DND-41 (cell line): ENCODE measurements around the gene TOR2A.

Experiments
- ATAC-seq: fragments of 200-7000 bp; cut with Tn5 transposase; 3 replicates; pipeline ENCODE4 v1.9.1; 2021; ENCODE audit warnings: low read depth; ENCODE audit not compliant: insufficient read depth
- DNase-seq: peaks from one replicate; pipeline ENCODE4 v3.0.0-alpha.2; 2020
- H2AFZ ChIP-seq: 2 replicates; pipeline ENCODE4 v1.6.0; 2012; ENCODE audit warnings: low read depth, low read length
- H3K27ac ChIP-seq: 2 replicates; pipeline ENCODE4 v1.5.1; 2012; ENCODE audit warnings: low read length, inconsistent platforms
- H3K27me3 ChIP-seq: fragments of 200-600 bp; sonication (generic); 2 replicates; pipeline ENCODE4 v1.6.0; 2012; ENCODE audit warnings: low read length, mild to moderate bottlenecking, inconsistent platforms; ENCODE audit not compliant: insufficient read depth, poor library complexity
- H3K36me3 ChIP-seq: 2 replicates; pipeline ENCODE4 v1.5.1; 2012; ENCODE audit warnings: low read length, inconsistent platforms; ENCODE audit not compliant: insufficient read depth
- H3K4me1 ChIP-seq: 2 replicates; pipeline ENCODE4 v1.5.1; 2012; ENCODE audit warnings: mild to moderate bottlenecking, low read length; ENCODE audit not compliant: insufficient read depth
- H3K4me2 ChIP-seq: 2 replicates; pipeline ENCODE4 v1.6.0; 2012; ENCODE audit warnings: mild to moderate bottlenecking, moderate library complexity, low read length, inconsistent platforms; ENCODE audit not compliant: insufficient read depth
- H3K4me3 ChIP-seq, 2 experiments: fragments of 200-600 bp in 1 of 2; shearing (Covaris generic) in 1 of 2; 2 replicates each; pipeline ENCODE4 v1.5.1; 2012 to 2016; ENCODE audit warnings: inconsistent platforms in 2 of 2, low read length in 2 of 2, mild to moderate bottlenecking in 2 of 2, low read depth in 1 of 2, moderate library complexity in 1 of 2
- H3K79me2 ChIP-seq: 2 replicates; pipeline ENCODE4 v1.6.0; 2012; ENCODE audit warnings: low read length, inconsistent platforms; ENCODE audit not compliant: insufficient read depth
- H3K9ac ChIP-seq: 2 replicates; pipeline ENCODE4 v1.6.0; 2012; ENCODE audit warnings: low read depth, mild to moderate bottlenecking, inconsistent platforms, low read length, moderate library complexity
- H3K9me3 ChIP-seq: 2 replicates; pipeline ENCODE4 v1.5.1; 2012; ENCODE audit warnings: low read length, moderate library complexity, mild to moderate bottlenecking, inconsistent platforms; ENCODE audit not compliant: insufficient read depth, severe bottlenecking
- H4K20me1 ChIP-seq: 2 replicates; pipeline ENCODE4 v1.6.0; 2012; ENCODE audit warnings: low read length; ENCODE audit not compliant: insufficient read depth
- CTCF ChIP-seq: IDR thresholded peaks from 2 replicates; pipeline ENCODE4 v1.5.1; 2012; ENCODE audit warnings: borderline replicate concordance, low read length, moderate library complexity, mild to moderate bottlenecking; ENCODE audit not compliant: poor library complexity, severe bottlenecking; ENCODE audit errors: extremely low read depth
- EZH2 ChIP-seq: IDR thresholded peaks from 3 replicates; pipeline ENCODE4 v1.6.1; 2012; ENCODE audit warnings: borderline replicate concordance, low read depth, mild to moderate bottlenecking, moderate library complexity, low read length, inconsistent platforms; ENCODE audit not compliant: severe bottlenecking

Gene TOR2A

GRCh38 chr9:127756233-127756632 lies 21.1 kb upstream of the TOR2A start:
- Histone ChIP-seq H3K36me3 (no peaks in the 10 kb centered on the region), H3K4me2 (no peak overlapping the region), H3K79me2 (no peaks in the 10 kb centered on the region), H3K27me3 (no peaks in the 10 kb centered on the region), H3K9ac (no peak overlapping the region), H4K20me1 (no peaks in the 10 kb centered on the region), H3K4me1 (no peaks in the 10 kb centered on the region), H3K9me3 (no peaks in the 10 kb centered on the region), H3K4me3 (no peak overlapping the region), H3K27ac (no peak overlapping the region), H2AFZ (no peak overlapping the region)
- no peak for TF ChIP-seq CTCF
- TF ChIP-seq EZH2: no peak
- ATAC-seq (no peak), DNase-seq (no peak)

GRCh38 chr9:127755061-127756060 lies 20.3 kb upstream of the TOR2A start:
- H3K9ac ChIP-seq: no peak overlapping the region

GRCh38 chr9:127754099-127755060 lies 19.3 kb upstream of the TOR2A start:
- DNase-seq (no peak), ATAC-seq (no peak)
- no peaks in the 10 kb centered on the region for H4K20me1 ChIP-seq
- H3K4me1 ChIP-seq: no peaks in the 10 kb centered on the region
- H3K4me2 ChIP-seq: no peak overlapping the region
- no peaks in the 10 kb centered on the region for H3K79me2 ChIP-seq
- H3K36me3 ChIP-seq: no peaks in the 10 kb centered on the region
- no peak overlapping the region for H3K4me3 ChIP-seq
- no peak overlapping the region for H2AFZ ChIP-seq
- H3K27me3 ChIP-seq: no peaks in the 10 kb centered on the region
- H3K9me3 ChIP-seq: no peaks in the 10 kb centered on the region
- H3K9ac ChIP-seq: no peak overlapping the region
- TF ChIP-seq CTCF: no peak
- TF ChIP-seq EZH2: no peak
- no peak overlapping the region for H3K27ac ChIP-seq

More at GRCh38 chr9:127755061-127756060, 20.3 kb upstream of the TOR2A start:
- no peak overlapping the region for H3K4me3 ChIP-seq
- no peaks in the 10 kb centered on the region for H4K20me1 ChIP-seq
- no peaks in the 10 kb centered on the region for H3K9me3 ChIP-seq
- H2AFZ ChIP-seq: no peak overlapping the region
- H3K27me3 ChIP-seq: no peaks in the 10 kb centered on the region
- H3K4me2 ChIP-seq: no peak overlapping the region
- H3K36me3 ChIP-seq: no peaks in the 10 kb centered on the region
- ATAC-seq (no peak), DNase-seq (no peak)
- H3K4me1 ChIP-seq: no peaks in the 10 kb centered on the region
- TF ChIP-seq CTCF (no peak), EZH2 (no peak)
- H3K27ac ChIP-seq: no peak overlapping the region
- H3K79me2 ChIP-seq: no peaks in the 10 kb centered on the region
